Measurements from ENCODE around the gene SLC25A22.

The SLC25A22 gene

DNA sequence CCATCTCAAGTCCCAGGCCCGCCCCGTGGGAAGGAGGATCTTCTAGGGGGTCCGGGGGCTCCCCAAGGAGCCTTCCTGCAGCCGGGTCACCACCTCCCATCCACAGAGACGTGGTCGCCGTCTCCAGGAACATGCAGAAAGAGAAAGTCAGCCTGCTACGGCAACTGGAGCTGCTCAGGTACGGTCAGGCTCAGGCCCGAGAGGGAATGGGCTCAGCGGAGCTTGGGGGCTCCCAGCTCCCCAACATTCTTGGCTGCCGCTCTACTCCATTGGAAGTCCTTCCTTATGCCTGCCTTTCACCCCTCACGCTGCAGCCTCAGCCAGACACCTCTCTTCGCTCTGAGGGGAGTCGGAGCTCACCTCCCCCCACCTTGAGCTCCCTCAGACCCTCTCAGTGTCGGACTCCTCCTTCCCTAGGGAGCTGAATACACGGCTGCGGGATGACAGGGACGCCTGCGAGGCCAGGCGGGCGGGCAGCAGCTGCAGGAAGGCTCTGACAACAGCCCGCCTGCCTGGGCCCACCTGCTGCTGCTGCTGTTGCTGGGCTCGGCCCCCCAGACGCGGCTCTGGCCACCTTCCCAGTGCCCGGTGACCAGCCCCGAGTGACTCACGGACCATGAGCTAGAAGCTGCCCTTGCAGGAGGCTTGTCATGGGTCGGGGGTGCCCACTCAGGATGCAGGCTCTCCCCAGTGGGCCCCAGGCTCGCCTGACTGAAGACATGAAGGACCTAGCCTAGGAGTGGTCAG lies 33.2 kb upstream of the SLC25A22 start:
- Histone ChIP-seq H3K4me2 (ENCODE audit: low read length) (peak overlapping the region; percentile 70; the same call in 1 of the 2 replicates), H3K9ac (ENCODE audit: low read length) (no peak overlapping the region)

GRCh38 chr11:830295-831117 lies 32.4 kb upstream of the SLC25A22 start:
- no peak overlapping the region for H3K9ac ChIP-seq (ENCODE audit: low read length)
- peaks cover 3% of the 10 kb centered on the region for H3K36me3 ChIP-seq (ENCODE audit: insufficient read depth, low read length)
- H4K20me1 ChIP-seq (ENCODE audit: insufficient read depth, low read length): no peaks in the 10 kb centered on the region
- H3F3A ChIP-seq (ENCODE audit: insufficient read depth, low read length): no peaks in the 10 kb centered on the region
- peak overlapping the region; percentile 47 for H3K4me3 ChIP-seq (ENCODE audit: low read depth, low read length, poor library complexity, severe bottlenecking)
- H2AFZ ChIP-seq (ENCODE audit: low read length): no peak overlapping the region
- TF ChIP-seq EZH2 (IDR thresholded peaks at IDR 0.05; ENCODE audit: borderline replicate concordance, low read length): no peak
- TF ChIP-seq, protein P1, sequence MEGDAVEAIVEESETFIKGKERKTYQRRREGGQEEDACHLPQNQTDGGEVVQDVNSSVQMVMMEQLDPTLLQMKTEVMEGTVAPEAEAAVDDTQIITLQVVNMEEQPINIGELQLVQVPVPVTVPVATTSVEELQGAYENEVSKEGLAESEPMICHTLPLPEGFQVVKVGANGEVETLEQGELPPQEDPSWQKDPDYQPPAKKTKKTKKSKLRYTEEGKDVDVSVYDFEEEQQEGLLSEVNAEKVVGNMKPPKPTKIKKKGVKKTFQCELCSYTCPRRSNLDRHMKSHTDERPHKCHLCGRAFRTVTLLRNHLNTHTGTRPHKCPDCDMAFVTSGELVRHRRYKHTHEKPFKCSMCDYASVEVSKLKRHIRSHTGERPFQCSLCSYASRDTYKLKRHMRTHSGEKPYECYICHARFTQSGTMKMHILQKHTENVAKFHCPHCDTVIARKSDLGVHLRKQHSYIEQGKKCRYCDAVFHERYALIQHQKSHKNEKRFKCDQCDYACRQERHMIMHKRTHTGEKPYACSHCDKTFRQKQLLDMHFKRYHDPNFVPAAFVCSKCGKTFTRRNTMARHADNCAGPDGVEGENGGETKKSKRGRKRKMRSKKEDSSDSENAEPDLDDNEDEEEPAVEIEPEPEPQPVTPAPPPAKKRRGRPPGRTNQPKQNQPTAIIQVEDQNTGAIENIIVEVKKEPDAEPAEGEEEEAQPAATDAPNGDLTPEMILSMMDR (IDR thresholded peaks at IDR 0.05; ENCODE audit: low read length): no peak
- H3K27ac ChIP-seq (ENCODE audit: low read depth, low read length, poor library complexity, severe bottlenecking): no peak overlapping the region
- H3K9me2 ChIP-seq (ENCODE audit: low read depth, low read length): no peaks in the 10 kb centered on the region
- peaks cover 31% of the 10 kb centered on the region for H3K4me1 ChIP-seq (ENCODE audit: insufficient read depth, low read length, severe bottlenecking)
- H3K27me3 ChIP-seq (ENCODE audit: insufficient read depth, low read length): peaks cover 22% of the 10 kb centered on the region
- no peaks in the 10 kb centered on the region for H3K79me2 ChIP-seq (ENCODE audit: insufficient read depth, low read length)
- H3K4me2 ChIP-seq (ENCODE audit: low read length): peak overlapping the region; percentile 70
- H3K9me3 ChIP-seq (ENCODE audit: low read length): no peaks in the 10 kb centered on the region

More for the DNA sequence above, 33.2 kb upstream of the SLC25A22 start:
- peaks cover 31% of the 10 kb centered on the region for H3K4me1 ChIP-seq (ENCODE audit: insufficient read depth, low read length, severe bottlenecking)
- H4K20me1 ChIP-seq (ENCODE audit: insufficient read depth, low read length): no peaks in the 10 kb centered on the region
- H3K9me2 ChIP-seq (ENCODE audit: low read depth, low read length): no peaks in the 10 kb centered on the region
- no peaks in the 10 kb centered on the region for H3K9me3 ChIP-seq (ENCODE audit: low read length)
- H3K27me3 ChIP-seq (ENCODE audit: insufficient read depth, low read length): peaks cover 22% of the 10 kb centered on the region
- no peak overlapping the region for H3K4me3 ChIP-seq (ENCODE audit: low read depth, low read length, poor library complexity, severe bottlenecking)
- no peaks in the 10 kb centered on the region for H3F3A ChIP-seq (ENCODE audit: insufficient read depth, low read length)
- H3K27ac ChIP-seq (ENCODE audit: low read depth, low read length, poor library complexity, severe bottlenecking): no peak overlapping the region
- no peak overlapping the region for H2AFZ ChIP-seq (ENCODE audit: low read length)
- H3K79me2 ChIP-seq (ENCODE audit: insufficient read depth, low read length): no peaks in the 10 kb centered on the region
- no peaks in the 10 kb centered on the region for H3K36me3 ChIP-seq (ENCODE audit: insufficient read depth, low read length)
- TF ChIP-seq EZH2 (IDR thresholded peaks at IDR 0.05; ENCODE audit: borderline replicate concordance, low read length): no peak
- TF ChIP-seq, protein P1 (IDR thresholded peaks at IDR 0.05; ENCODE audit: low read length): no peak

- Histone ChIP-seq H4K20me1 (ENCODE audit: insufficient read depth, low read length) (no peaks in the 10 kb centered on the region), H3K79me2 (ENCODE audit: insufficient read depth, low read length) (no peaks in the 10 kb centered on the region), H3K4me3 (ENCODE audit: low read depth, low read length, poor library complexity, severe bottlenecking) (peak overlapping the region; percentile 47), H3K27me3 (ENCODE audit: insufficient read depth, low read length) (peaks cover 22% of the 10 kb centered on the region), H2AFZ (ENCODE audit: low read length) (no peak overlapping the region), H3K36me3 (ENCODE audit: insufficient read depth, low read length) (peaks cover 10% of the 10 kb centered on the region), H3K4me1 (ENCODE audit: insufficient read depth, low read length, severe bottlenecking) (peaks cover 31% of the 10 kb centered on the region), H3K9me3 (ENCODE audit: low read length) (no peaks in the 10 kb centered on the region), H3K27ac (ENCODE audit: low read depth, low read length, poor library complexity, severe bottlenecking) (no peak overlapping the region), H3K4me2 (ENCODE audit: low read length) (peak overlapping the region; percentile 70), H3F3A (ENCODE audit: insufficient read depth, low read length) (no peaks in the 10 kb centered on the region), H3K9ac (ENCODE audit: low read length) (no peak overlapping the region), H3K9me2 (ENCODE audit: low read depth, low read length) (no peaks in the 10 kb centered on the region)
- TF ChIP-seq, protein P1 (IDR thresholded peaks at IDR 0.05; ENCODE audit: low read length): no peak
- TF ChIP-seq EZH2 (IDR thresholded peaks at IDR 0.05; ENCODE audit: borderline replicate concordance, low read length): no peak
Observed at GRCh38 chr11:829847-830294, 31.8 kb upstream of the SLC25A22 start.
